ENCODE data around the gene COL5A1.

COL5A1 gene

DNA sequence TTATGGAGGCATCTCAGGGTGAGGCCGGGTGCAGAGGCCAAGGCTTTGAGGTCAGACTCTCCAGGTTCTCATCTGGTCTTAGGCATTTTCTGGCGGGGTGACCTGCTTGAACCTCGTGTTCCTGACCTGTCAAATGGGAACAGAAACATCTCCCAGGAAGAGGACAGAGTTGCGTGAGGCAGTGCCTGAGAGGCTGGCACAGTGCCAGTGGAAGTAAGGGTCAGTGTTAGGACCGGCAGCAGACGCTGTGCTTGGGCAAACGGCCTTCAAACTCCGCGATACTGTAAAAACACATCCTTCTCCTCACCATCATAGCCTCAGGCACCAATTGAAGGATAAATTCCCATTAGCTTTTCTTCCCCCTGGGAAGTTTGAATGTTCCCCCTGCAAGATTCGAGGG lies 183.4 kb downstream of the COL5A1 start:
- DNase-seq: no peak

GRCh38 chr9:134826336-134827285 lies 185.0 kb downstream of the COL5A1 start:
- DNase-seq: no peak

GRCh38 chr9:134827559-134827958 lies 186.0 kb downstream of the COL5A1 start:
- DNase-seq: no peak

GRCh38 chr9:134827993-134828392 lies 186.4 kb downstream of the COL5A1 start:
- no peak for DNase-seq

DNA sequence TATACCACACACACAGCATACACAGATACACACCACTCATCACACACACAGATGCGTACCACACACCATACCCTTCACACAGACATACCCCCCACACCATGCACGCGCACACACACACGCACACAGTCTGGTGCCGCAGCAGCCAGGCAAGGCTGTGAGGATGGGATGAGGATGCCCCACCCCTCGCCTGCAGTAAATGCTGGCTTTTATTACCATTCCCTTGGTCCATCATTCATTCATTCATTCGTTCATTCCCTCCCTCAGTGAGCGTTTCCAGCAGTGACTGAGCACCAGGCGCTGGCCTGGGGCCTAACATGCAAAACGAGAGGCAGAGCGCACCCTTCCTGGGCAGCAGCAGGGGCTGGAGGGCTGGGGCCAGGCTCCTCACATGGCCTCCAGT lies 187.3 kb downstream of the COL5A1 start:
- no peak for DNase-seq

- DNase-seq: no peak
Measured at GRCh38 chr9:134829356-134829937, 187.8 kb downstream of the COL5A1 start.

DNA sequence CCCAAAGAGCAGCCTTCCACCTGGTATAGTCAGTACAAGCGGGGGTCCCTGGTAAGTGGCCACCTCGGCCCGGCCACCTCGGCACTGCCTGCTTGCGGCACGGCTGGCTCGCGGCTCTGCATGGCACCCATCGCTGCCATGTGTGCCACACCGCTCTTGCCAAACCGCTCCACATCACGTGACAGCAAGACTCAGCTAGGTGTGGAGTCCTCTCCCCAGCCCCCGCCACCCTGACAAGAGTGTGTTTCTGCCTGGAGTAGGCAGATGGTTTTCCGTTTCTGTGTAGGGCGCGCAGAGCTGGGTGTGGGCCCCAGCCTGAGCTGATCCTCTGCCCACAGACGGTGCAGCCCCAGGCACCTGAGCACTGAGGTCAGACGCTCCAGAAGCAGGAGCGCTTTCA lies 188.5 kb downstream of the COL5A1 start:
- no peak for DNase-seq

- no peak for DNase-seq
Measured at GRCh38 chr9:134830926-134831720, 189.5 kb downstream of the COL5A1 start.

- no peak for DNase-seq
Measured at GRCh38 chr9:134832471-134832870, 190.9 kb downstream of the COL5A1 start.

DNA sequence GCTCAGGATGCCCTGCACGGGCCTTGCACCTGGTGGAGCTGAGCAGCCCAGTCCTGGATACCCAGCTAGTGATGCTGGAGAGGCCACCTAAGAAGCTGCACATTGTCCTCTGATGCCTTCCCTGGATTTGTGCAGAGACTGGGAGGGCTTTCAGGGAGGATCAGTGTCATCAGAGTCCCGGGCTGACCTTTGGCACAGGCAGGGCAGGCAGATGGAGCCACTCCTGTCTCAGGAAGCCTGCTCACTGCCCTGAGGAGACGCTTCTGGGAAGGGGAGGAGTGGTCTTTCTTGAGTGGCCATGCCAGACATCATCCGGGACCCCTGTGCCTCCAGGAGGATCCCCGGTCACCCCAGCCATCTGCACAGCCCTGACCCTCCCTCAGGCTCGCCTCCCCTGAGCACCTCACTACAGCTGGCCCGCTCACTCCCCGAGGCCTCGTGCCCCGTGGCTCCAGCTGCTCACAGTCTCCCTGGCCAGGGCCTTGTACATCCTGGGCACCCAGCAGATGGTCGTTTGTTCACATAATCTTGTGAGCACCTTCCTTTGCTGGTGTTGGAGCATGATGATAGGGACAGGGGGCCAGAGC lies 191.8 kb downstream of the COL5A1 start:
- DNase-seq: no peak

DNA sequence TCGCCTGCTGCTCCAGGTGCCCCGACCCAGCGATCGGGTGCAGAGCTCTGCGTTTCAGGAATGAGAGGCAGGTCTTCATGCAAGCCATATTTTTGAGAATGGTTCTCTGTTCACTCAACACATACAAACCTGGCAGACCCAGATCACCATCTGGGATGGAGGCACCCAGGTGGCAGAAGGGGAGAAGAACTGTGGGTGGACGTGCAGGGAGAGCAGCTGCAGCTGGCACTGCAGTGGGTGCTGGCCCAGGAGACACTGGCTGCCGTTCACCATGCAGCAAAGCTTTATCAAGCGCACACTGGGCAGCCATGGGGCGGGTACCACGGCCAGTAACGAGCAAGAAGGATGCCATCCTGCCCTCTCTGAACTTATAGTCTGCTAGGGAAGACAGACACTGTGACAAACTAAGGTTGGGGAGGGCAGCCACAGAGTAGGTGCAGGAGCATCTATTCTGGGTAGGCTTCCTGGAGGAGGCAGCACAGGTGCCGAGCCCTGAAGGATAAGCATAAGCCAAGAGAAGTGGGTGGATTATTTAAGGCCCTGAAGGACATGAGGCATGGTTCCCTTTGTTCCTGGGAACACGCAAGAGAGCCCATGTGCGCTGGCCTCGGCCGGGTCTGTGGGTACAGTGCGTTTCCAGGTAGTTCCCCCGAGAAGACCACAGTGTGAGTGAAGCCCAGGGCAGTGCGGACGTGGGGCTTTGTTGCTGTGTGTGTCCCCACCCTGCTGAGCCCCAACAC lies 192.8 kb downstream of the COL5A1 start:
- no peak for DNase-seq

DNA sequence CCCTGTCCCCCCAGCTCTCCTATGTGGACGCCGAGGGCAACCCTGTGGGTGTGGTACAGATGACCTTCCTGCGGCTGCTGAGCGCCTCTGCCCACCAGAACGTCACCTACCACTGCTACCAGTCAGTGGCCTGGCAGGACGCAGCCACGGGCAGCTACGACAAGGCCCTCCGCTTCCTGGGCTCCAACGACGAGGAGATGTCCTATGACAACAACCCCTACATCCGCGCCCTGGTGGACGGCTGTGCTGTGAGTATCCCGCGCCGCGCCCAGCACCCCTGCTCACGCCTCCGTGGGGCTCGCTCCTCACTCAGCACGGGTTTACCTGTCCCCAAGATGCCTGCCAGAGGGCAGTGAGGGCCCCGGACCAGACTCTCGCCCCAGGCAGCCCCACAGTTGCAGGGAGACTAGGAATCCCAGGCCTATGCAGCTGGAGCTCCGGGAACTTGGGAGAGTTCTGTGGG lies 193.4 kb downstream of the COL5A1 start:
- DNase-seq: no peak

DNA sequence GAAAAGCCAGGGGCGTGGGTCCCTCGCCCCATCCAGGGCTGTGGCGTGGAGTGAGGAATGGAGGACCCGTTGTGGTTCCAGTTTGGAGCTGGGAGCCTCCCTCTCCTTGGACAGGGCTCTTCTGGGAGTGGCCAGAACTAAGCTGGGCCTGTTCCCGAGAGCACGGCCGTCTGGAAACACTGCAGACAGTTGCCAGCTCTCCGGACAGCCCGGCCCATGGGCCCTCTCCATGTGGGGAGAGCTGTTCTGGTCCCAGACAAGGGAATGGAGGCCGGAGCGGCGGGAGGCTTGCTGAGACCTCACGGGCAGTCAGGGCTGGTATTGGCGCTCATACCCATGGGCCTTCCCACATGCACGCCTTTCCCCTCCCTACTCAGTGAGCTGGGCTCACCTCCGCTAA lies 193.8 kb downstream of the COL5A1 start:
- DNase-seq: no peak

GRCh38 chr9:134835987-134836386 lies 194.4 kb downstream of the COL5A1 start:
- no peak for DNase-seq

- DNase-seq: no peak
Measured at GRCh38 chr9:134836406-134836970, 194.9 kb downstream of the COL5A1 start.

DNA sequence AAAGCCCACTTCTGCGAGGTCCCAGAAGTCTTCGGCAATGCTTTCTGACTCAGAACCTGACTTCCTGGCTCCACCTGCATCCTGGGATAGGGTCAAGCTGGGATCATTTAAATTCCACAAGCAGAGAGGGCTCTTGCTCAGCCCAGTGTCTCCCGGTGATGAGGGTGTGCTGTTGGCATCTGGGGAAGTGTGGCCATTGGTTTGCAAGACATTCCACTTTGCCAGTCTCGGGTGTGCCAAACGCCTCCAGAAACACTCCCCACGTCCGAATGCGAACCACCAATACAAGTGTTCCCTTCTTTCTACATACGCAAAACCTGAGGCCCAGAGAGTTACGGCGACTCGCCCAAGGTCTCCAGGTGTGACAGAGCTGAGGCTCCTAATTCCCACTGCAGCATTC lies 195.9 kb downstream of the COL5A1 start:
- no peak for DNase-seq

DNA sequence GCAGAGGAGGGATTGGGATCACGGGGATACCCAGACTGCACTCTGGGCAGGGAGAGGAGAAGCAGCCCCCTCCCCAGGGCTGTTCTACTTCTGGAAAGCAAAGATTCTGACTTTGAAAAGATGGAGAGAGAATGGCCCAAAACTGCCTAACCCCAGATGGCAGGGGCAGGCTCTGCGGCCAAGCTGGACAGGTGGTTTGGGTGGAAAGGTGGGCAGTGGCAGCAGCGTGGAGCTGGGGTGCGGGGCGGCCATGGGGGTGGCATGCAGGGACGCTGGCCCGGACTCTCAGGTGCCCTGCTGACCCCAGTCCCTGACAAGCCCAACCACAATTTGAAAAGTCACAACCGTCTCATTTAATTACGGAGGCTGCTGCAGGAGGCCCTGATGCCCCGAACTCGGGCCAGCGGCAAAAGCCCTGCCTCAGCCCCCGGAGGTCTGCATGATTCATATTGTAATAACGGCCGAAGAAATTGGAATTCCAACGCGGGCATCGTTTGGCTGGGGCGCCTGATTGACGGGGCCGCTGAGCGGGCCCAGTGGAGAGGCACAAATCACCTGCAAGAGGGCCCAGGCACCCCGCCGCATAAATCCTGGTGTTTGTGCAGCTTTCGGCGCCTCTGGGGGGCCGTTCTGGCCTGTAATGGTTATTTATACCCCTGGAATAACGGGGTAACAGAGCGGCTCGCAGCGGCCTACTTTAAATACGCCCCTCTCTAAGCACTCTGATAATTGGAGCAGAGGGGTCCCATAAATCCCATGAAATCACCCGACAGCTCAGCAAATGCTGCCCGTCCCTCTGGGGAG lies 197.2 kb downstream of the COL5A1 start:
- no peak for DNase-seq

- no peak for DNase-seq
Measured at GRCh38 chr9:134839455-134840125, 198.0 kb downstream of the COL5A1 start.

- DNase-seq: no peak
Measured at GRCh38 chr9:134840511-134840910, 198.9 kb downstream of the COL5A1 start.

GRCh38 chr9:134841180-134841904 lies 199.7 kb downstream of the COL5A1 start:
- DNase-seq: no peak
